Neutrophil (primary cell): ENCODE results near the gene TMEM184A.

Experiments used
- H3K27ac ChIP-seq: fragments of 200-600 bp; sonication (generic); 2 replicates; pipeline ENCODE4 v1.5.1; 2016; ENCODE audit warnings: mild to moderate bottlenecking, moderate library complexity
- H3K27me3 ChIP-seq: fragments of 200-600 bp; sonication (generic); 2 replicates; pipeline ENCODE4 v1.6.0; 2016; ENCODE audit warnings: mild to moderate bottlenecking
- H3K36me3 ChIP-seq: fragments of 200-600 bp; sonication (generic); 2 replicates; pipeline ENCODE4 v1.5.1; 2017
- H3K4me1 ChIP-seq, 2 experiments: fragments of 200-600 bp in 1 of 2; sonication (generic) in 1 of 2; 1 replicate in 1 of 2; 2 replicates in 1 of 2; pipeline versions ENCODE4 v1.5.1 to v1.6.1; 2013 to 2016; ENCODE audit warnings: low read depth in 1 of 2, low read length in 1 of 2, mild to moderate bottlenecking in 1 of 2, moderate library complexity in 1 of 2; ENCODE audit not compliant: control insufficient read depth in 1 of 2, insufficient read depth in 1 of 2
- H3K4me3 ChIP-seq, 2 experiments: fragments of 200-600 bp in 1 of 2; sonication (generic) in 1 of 2; 1 replicate in 1 of 2; 2 replicates in 1 of 2; pipeline ENCODE4 v1.5.1; 2013 to 2016; ENCODE audit warnings: low read depth in 1 of 2, low read length in 1 of 2, mild to moderate bottlenecking in 1 of 2, moderate library complexity in 1 of 2
- H3K9me3 ChIP-seq: fragments of 200-600 bp; sonication (generic); 2 replicates; pipeline ENCODE4 v1.5.1; 2016
- TF ChIP-seq, protein P1 (sequence below): fragments of 200-600 bp; sonication (generic); IDR thresholded peaks from 2 replicates; pipeline ENCODE4 v1.5.1; 2016; ENCODE audit warnings: antibody characterized with exemption

Gene TMEM184A

DNA sequence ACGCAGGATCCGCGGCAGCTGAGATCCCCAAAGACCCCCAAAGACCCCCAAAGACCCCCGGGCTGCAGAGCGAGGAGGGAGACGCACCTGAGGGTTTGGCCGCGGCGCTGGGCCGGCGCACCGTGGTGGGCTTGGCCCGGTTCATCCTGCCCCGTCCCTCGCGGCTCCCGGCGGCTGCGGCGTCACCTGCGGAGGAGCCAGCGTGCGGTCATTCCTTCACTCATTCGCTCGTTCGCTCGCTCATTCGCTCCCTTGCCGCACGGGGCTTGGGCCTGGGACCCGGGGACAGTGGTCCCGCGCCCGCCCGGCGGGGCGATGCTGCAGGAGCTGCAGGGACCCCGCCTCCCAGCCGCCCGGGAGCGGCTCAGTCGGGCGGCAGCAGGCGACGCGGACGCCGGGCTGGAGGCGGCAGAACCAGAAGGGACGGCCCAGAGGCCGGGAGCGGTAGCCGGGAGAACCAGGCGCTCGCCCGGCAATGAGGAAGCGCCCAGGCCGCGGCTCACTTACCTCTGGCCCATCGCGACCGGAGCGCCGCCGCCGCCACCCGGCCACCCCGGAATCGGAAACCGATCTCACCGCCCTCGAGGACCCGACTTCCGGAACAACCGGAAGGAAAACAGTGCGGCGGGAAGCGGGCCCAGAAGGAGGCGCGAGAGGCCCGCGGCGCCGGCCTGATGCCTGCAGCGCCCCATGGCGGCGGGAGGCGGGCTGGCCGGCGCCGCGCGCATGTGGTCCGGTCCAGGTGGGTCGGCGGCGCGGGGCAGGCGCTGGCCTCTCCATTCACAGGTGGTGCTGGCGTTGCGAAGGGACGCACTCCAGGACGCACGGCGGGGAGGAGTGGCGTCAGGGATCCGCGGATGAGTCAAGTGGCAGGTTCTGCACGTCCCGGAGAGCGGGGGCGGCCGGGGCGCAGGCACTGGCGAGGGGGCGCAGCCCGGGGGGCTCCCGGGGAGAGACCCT lies 51.9 kb downstream of the TMEM184A start, which contains the start of gene INTS1:
Gene INTS1 (minus strand): TSS at position 574 of the 960 bp plus-strand sequence. CDS start 429 bp downstream, at position 145.
- Histone ChIP-seq H3K4me3 (peak within 1 kb of the TSS; percentile 87 to 93), H3K9me3 (no peaks in the 10 kb centered on the region), H3K4me1 (peaks cover 33 to 36% of the 10 kb centered on the region in 2 experiments), H3K27ac (peak within 1 kb of the TSS; percentile 91), H3K36me3 (peaks cover 39% of the 10 kb centered on the region), H3K27me3 (no peaks in the 10 kb centered on the region)
- TF ChIP-seq, protein P1, sequence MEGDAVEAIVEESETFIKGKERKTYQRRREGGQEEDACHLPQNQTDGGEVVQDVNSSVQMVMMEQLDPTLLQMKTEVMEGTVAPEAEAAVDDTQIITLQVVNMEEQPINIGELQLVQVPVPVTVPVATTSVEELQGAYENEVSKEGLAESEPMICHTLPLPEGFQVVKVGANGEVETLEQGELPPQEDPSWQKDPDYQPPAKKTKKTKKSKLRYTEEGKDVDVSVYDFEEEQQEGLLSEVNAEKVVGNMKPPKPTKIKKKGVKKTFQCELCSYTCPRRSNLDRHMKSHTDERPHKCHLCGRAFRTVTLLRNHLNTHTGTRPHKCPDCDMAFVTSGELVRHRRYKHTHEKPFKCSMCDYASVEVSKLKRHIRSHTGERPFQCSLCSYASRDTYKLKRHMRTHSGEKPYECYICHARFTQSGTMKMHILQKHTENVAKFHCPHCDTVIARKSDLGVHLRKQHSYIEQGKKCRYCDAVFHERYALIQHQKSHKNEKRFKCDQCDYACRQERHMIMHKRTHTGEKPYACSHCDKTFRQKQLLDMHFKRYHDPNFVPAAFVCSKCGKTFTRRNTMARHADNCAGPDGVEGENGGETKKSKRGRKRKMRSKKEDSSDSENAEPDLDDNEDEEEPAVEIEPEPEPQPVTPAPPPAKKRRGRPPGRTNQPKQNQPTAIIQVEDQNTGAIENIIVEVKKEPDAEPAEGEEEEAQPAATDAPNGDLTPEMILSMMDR = peak; percentile 88

DNA sequence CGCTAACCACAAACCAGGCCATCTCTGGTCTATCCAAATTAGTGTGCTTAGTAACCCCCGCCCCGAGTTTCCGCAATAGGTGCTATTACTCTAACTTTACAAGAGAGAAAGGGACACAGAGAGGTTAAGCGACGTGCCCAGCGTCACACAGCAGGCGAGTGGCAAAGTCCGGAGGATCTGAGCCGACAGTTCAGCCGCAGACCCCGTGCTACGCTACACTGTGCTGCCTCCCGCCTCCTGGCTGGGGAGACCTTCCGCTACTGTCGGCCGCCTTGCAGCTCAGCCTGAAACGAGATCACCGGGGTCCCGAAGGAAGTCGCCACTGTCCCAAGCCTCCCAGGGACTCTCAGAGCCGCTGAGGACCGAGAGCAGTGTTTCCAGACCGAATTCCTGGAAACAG lies 52.6 kb downstream of the TMEM184A start:
- H3K4me1 ChIP-seq = peaks cover 33 to 36% of the 10 kb centered on the region in 2 experiments
- H3K36me3 ChIP-seq = peaks cover 46% of the 10 kb centered on the region

DNA sequence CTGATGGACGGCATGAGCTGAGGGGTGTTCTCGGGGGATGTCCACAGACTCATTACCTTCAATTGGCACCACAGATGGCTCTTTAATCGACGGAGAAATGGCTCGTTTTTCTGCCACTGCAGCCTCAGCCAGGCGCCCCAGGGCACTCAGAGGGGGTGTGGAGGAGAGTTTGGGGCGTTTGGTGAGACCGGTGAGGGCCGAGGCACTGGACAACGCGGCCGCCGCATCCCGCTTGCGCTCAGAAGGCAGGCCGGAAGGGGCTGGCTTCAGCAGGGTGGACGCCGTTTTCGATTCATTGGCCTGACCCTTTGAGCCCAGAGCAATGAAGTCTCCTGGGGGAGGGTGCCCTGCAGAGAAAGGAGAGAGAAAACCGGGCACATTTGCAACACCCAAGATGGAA lies 53.2 kb downstream of the TMEM184A start:
- H3K4me3 ChIP-seq = peak overlapping the region; percentile 87 to 93
- no peak overlapping the region for H3K27ac ChIP-seq
- H3K4me1 ChIP-seq = peaks cover 33 to 36% of the 10 kb centered on the region in 2 experiments
- peaks cover 51% of the 10 kb centered on the region for H3K36me3 ChIP-seq
- no peaks in the 10 kb centered on the region for H3K27me3 ChIP-seq
- no peaks in the 10 kb centered on the region for H3K9me3 ChIP-seq
- TF ChIP-seq, protein P1 = no peak

More for the DNA sequence above, 52.6 kb downstream of the TMEM184A start:
- Histone ChIP-seq H3K27ac (peak overlapping the region; percentile 80), H3K27me3 (no peaks in the 10 kb centered on the region), H3K9me3 (no peaks in the 10 kb centered on the region), H3K4me3 (peak overlapping the region; percentile 87 to 93)
- TF ChIP-seq, protein P1 = no peak

DNA sequence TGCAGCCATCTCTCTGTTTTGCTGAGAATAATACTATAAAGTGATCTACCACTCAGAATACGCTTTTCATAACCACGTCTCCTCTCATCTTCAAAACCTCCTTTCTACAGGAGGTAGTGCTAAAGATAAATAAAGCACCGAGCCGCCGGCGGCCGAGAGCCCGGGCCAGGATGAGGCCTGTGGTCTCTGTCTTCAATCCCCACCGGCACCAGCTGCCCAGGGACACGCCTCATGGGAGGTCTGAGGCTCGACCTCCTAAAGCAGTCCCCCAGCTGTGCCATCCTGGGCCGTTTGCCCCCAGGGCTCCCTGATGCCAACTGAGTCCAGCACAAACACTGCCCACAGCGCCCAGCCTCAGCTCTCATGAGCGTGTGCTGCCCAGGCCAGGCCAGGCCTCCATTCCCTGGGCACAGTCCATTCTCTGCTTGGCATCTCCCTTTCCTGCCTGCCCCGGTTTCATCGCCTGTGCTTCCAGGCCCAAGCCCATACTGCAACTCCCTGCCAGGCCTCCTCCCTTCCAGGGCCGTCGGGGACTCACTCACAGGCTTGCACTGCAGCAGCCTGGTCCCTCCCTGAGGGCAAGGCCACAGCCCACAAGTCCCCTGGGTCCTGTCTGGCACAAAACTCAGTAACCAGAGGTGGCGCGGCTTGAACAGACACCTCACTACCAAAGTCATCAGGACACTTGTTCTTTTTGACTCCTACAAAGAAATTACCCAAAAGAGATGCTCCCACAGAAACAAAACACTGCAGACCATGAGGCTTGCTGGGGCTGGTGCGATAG lies 54.3 kb downstream of the TMEM184A start:
- TF ChIP-seq, protein P1 = no peak
- peaks cover 63% of the 10 kb centered on the region for H3K36me3 ChIP-seq
- no peak overlapping the region for H3K27ac ChIP-seq
- no peaks in the 10 kb centered on the region for H3K9me3 ChIP-seq
- peaks cover 29 to 33% of the 10 kb centered on the region in 2 experiments for H3K4me1 ChIP-seq
- H3K4me3 ChIP-seq = no peak overlapping the region
- no peaks in the 10 kb centered on the region for H3K27me3 ChIP-seq

DNA sequence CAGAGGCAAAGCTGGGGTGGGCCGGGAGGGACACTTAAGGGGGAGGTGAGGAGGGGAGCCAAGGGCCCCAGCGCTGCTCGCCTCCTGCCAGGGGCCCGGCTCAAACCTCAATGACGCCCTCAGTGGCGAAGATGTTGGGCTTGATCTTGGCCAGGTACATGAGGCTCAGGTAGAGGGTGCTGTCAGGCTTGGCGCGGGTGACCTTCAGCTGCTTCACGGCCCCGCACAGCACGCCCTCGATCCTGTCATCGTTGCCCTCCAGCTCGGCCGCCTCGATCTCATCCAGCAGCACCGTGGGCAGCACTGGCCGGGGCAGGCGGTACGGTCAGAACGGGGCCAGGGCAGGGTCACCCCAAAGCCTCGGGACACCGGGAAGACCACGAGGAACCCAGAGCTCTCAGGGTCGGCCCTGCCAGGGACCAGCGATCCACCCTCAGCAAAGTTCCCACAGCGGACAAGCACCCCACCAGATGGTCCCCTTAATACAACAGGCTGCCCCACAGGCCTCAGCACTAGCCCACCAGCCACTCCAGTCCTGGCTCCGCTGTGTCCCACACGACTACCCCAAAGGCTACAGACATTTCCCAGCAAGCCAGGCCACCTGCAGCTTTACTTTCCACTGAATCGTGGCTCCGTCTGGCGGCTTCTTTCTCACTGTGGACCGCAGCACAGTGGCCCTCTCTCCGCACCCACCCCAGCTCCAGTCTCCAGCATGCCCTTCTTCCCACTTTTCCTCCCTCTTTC lies 55.8 kb downstream of the TMEM184A start:
- H3K9me3 ChIP-seq = no peaks in the 10 kb centered on the region
- H3K4me3 ChIP-seq = no peak overlapping the region
- TF ChIP-seq, protein P1 = no peak
- peaks cover 18 to 22% of the 10 kb centered on the region in 2 experiments for H3K4me1 ChIP-seq
- peaks cover 77% of the 10 kb centered on the region for H3K36me3 ChIP-seq
- no peak overlapping the region for H3K27ac ChIP-seq
- no peaks in the 10 kb centered on the region for H3K27me3 ChIP-seq
